Esophagus muscularis mucosa (tissue), 3 donors: Measurements from ENCODE around the gene RAB11FIP4.

Experiments
- CTCF ChIP-seq, 3 experiments: fragments of 200-600 bp in 2 of 3; fragments of 450-650 bp in 1 of 3; sonication (generic) in 2 of 3; IDR thresholded peaks; one replicate each; pipeline ENCODE4 v1.5.1; 2017 to 2019; ENCODE audit warnings: antibody characterized with exemption in 3 of 3, mild to moderate bottlenecking in 2 of 3, moderate library complexity in 1 of 3
- POLR2A ChIP-seq: fragments of 450-650 bp; IDR thresholded peaks from one replicate; pipeline ENCODE4 v1.6.1; 2017; ENCODE audit warnings: antibody characterized with exemption, moderate library complexity, mild to moderate bottlenecking, low read depth
- POLR2AphosphoS5 ChIP-seq, 2 donors: sonication (generic); formaldehyde crosslinking; IDR thresholded peaks; one replicate each; pipeline ENCODE4 v1.6.1; 2017; ENCODE audit warnings: antibody characterized with exemption in 2 of 2

- TF ChIP-seq POLR2A = no peak
- TF ChIP-seq CTCF (IDR thresholded peaks at IDR 0.05) = no peak
- no peak for TF ChIP-seq POLR2AphosphoS5 (IDR thresholded peaks at IDR 0.05)
Measured at GRCh38 chr17:31413874-31414549, 22.5 kb downstream of the RAB11FIP4 start.
